Mesangial cell (primary cell): Measurements from ENCODE around the gene KLHL14. TPM values are rescaled to one million over a fixed set of nuclear protein-coding genes. Genes with fewer than 3 reads are reported as not detected.

Experiments
- total RNA-seq: library from RNA; depleted of rRNA; stranded (reverse); fragments of >200 nt; gene quantifications from 2 replicates; pipeline ENCODE4 v1.2.3, GENCODE V29; 2015

KLHL14 gene, protein sequence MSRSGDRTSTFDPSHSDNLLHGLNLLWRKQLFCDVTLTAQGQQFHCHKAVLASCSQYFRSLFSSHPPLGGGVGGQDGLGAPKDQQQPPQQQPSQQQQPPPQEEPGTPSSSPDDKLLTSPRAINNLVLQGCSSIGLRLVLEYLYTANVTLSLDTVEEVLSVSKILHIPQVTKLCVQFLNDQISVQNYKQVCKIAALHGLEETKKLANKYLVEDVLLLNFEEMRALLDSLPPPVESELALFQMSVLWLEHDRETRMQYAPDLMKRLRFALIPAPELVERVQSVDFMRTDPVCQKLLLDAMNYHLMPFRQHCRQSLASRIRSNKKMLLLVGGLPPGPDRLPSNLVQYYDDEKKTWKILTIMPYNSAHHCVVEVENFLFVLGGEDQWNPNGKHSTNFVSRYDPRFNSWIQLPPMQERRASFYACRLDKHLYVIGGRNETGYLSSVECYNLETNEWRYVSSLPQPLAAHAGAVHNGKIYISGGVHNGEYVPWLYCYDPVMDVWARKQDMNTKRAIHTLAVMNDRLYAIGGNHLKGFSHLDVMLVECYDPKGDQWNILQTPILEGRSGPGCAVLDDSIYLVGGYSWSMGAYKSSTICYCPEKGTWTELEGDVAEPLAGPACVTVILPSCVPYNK
- total RNA-seq: 3.3 and 15.3 TPM in 2 replicates

DNA sequence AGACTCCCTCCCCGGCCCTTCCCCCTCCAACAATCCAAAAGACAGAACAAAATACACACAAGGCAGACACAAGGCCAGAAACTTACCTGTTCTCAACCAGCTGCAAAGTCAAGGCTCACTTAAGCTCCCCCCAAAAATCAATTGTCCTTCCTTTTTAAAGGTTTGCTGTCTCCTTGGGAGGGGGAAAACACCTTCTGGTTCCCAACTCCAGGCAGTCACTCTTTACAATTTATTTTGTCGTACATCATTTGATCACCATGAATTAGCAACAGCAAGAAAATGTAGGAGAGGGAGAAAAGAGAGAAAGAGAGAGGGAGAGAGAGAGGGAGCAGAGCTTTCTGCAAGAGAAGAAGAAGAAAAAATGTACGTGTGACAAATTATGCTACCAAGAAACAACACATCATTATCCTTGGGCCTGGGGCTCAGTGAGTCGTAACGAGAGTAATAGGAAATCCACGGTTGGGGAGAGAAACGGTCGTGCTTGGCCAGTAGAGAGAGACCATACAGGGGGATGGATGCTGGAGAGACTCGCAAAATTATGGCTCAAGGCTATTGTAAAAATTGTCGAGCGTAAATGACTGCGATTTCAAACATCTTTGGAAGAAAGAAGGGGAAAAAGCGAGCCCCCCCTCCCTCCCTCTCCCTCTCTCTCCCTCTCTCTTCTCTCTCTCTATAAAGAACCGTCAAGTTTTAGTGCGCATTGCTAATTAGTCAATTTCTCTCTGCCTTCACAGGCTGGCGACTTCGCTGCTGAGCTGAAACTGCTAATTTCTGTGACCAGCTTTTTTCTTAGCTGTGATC lies at the start of gene KLHL14:
Gene KLHL14, minus strand, starts transcription at position 443 of the 801 bp plus-strand sequence. CDS start 2,432 bp downstream, outside the sequence.

